ENCODE measurements around the gene USP22. TPM values are rescaled to one million over a fixed set of nuclear protein-coding genes. Genes with fewer than 3 reads are reported as not detected.

The USP22 gene
- total and polyA plus RNA-seq, 8 donors, result 157 to 229 (median 202) TPM

GRCh38 chr17:20992987-20993862 lies 49.6 kb downstream of the USP22 start:
- Histone ChIP-seq H3K9me3 (no peaks in the 10 kb centered on the region), H3K4me3 (no peak overlapping the region), H3K36me3 (no peaks in the 10 kb centered on the region), H3K27ac (no peak overlapping the region), H3K27me3 (no peaks in the 10 kb centered on the region), H3K4me1 (peaks cover 0 to 8% of the 10 kb centered on the region in 2 donors)
- peak; percentile 85 for ATAC-seq
- TF ChIP-seq CTCF (IDR thresholded peaks at IDR 0.05), result peak; percentile 87 to 90
- intact Hi-C loops (cut with DNase I), result no loop called here
- DNase-seq, result peak in 3 of 4 donors; percentile 54 to 82 (median 65)

DNA sequence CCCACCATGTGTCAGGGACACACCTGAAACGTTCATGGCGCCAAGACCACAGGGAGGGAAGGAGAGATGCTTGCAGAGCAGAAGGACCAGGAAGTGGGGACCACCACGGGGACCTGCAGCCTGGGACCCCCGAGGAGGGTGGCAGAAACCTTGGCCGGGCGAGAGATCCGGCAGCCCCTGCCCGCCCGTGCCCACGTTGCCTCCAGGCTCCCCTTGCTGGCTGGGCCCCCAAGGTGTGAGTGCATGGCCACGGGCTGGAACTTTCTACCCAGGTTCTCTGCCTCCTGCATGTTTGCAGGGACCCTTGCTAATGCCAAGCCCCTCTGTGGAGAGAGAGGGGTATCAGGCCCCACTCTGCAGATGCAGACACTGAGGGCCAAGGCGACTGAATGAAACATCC lies 50.4 kb downstream of the USP22 start:
- Histone ChIP-seq H3K27ac (no peak overlapping the region), H3K4me3 (no peak overlapping the region), H3K9me3 (no peaks in the 10 kb centered on the region), H3K36me3 (no peaks in the 10 kb centered on the region), H3K27me3 (no peaks in the 10 kb centered on the region), H3K4me1 (peaks cover 0 to 8% of the 10 kb centered on the region in 2 donors)
- TF ChIP-seq CTCF (IDR thresholded peaks at IDR 0.05), result no peak
- intact Hi-C loops (cut with DNase I), result no loop called here
- ATAC-seq, result no peak
- DNase-seq, result no peak

- no peak for TF ChIP-seq CTCF (IDR thresholded peaks at IDR 0.05)
- intact Hi-C loops (cut with DNase I), result no loop called here
- no peak for ATAC-seq
These were observed 51.4 kb downstream of the USP22 start for GRCh38 chr17:20991276-20992037.

DNA sequence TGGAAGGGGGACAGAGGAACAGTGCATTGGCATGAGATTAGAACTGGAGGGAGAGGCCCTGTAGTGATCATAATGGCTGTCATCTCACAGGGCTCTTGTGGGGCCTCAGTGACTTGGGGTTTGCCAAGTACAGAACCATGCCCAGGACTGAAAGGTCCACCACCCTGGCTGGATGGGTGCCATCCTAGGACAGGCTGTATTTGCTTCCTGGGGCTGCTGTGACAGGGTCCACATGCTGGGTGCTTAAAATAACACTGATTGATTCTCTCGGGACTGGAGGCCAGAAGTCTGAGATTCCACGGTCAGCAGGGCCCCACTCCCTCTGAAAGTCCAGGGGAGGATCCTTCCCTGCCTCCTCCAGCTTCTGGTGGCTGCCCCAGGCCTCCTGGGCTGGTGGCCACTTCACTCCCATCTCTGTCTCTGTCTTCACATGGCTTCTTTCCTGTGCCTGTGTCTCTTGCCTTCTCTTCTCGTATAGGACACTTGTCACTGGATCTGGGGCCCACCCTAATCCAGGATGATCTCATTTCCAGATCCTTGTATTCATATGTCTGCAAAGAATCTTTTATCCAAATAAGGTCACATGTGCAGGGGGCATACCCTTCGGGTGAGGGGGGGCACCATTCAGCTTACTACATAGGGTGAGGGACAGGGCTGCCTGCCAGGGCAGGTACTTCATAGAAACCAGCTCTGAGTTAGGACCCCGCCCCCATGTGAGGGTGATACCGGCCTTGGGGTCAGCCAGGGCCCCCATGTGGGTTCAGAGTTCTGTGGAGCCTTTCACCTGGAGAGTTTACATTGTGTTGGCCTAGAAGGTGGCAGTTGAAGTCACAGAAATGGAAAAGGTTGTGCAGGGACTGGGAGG lies 52.6 kb downstream of the USP22 start:
- intact Hi-C loops (cut with DNase I), result no loop called here
- H3K36me3 ChIP-seq, result no peaks in the 10 kb centered on the region
- H3K27me3 ChIP-seq, result no peaks in the 10 kb centered on the region
- no peaks in the 10 kb centered on the region for H3K9me3 ChIP-seq
- H3K4me3 ChIP-seq, result no peak overlapping the region
- no peak for TF ChIP-seq CTCF (IDR thresholded peaks at IDR 0.05)
- DNase-seq (no peak), ATAC-seq (no peak)
- H3K4me1 ChIP-seq, result peaks cover 0 to 8% of the 10 kb centered on the region in 2 donors
- no peak overlapping the region for H3K27ac ChIP-seq

More at GRCh38 chr17:20991276-20992037, 51.4 kb downstream of the USP22 start:
- Histone ChIP-seq H3K27ac (no peak overlapping the region), H3K27me3 (no peaks in the 10 kb centered on the region), H3K9me3 (no peaks in the 10 kb centered on the region), H3K4me1 (peaks cover 0 to 8% of the 10 kb centered on the region in 2 donors), H3K4me3 (no peak overlapping the region), H3K36me3 (no peaks in the 10 kb centered on the region)
- no peak for DNase-seq
